HG02571 (cell line): ENCODE measurements around the gene APOE.
"Not testable (repeated sequence)": the region's sequence is repeated elsewhere in the genome, so short reads cannot be mapped to it uniquely, and the experiment has no call there.

Source experiments
- ATAC-seq: cut with Tn5 transposase; IDR thresholded peaks from one replicate; pipeline ENCODE4 v1.9.1; 2021; ENCODE audit warnings: mild to moderate bottlenecking, moderate library complexity; ENCODE audit not compliant: unreplicated experiment

The APOE gene

DNA sequence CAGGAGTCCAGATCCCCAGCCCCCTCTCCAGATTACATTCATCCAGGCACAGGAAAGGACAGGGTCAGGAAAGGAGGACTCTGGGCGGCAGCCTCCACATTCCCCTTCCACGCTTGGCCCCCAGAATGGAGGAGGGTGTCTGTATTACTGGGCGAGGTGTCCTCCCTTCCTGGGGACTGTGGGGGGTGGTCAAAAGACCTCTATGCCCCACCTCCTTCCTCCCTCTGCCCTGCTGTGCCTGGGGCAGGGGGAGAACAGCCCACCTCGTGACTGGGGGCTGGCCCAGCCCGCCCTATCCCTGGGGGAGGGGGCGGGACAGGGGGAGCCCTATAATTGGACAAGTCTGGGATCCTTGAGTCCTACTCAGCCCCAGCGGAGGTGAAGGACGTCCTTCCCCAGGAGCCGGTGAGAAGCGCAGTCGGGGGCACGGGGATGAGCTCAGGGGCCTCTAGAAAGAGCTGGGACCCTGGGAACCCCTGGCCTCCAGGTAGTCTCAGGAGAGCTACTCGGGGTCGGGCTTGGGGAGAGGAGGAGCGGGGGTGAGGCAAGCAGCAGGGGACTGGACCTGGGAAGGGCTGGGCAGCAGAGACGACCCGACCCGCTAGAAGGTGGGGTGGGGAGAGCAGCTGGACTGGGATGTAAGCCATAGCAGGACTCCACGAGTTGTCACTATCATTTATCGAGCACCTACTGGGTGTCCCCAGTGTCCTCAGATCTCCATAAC lies at the start of gene APOE:
Gene APOE, plus strand, starts transcription at position 360 of the 724 bp plus-strand sequence. CDS start 829 bp downstream, outside the sequence.
- no peak for ATAC-seq

DNA sequence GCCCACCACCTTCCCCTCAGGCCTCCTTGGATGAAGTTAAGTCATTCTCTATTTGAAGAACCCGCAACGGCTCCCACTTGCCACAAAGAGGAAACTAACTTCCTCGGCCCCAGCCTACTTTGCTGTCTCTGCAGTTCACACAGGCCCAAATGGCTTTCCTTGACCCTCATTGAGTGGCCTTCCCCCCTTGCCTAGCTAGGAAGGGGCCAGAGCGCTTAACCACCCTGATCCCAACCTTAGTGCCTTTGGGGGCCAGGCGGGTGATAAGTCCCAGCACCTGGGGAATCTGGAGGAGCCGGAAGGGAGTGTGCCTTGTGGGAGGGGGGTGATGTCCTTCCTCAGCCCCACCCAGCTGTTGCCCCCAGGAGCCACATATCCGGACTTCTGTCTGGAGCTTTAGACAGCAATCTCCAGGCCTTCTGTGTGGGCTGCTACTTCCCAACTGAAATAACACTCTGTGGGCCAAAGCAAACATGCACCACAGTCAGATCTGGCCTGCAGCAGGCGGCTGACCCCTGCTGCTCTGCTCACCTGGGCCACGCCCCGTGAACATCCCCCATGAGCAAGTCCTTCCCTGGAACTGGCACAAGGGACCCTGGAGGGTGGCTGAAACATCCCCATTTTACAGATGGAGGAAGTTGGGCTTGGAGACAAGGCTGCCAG lies 49.0 kb upstream of the APOE start:
- ATAC-seq: no peak

DNA sequence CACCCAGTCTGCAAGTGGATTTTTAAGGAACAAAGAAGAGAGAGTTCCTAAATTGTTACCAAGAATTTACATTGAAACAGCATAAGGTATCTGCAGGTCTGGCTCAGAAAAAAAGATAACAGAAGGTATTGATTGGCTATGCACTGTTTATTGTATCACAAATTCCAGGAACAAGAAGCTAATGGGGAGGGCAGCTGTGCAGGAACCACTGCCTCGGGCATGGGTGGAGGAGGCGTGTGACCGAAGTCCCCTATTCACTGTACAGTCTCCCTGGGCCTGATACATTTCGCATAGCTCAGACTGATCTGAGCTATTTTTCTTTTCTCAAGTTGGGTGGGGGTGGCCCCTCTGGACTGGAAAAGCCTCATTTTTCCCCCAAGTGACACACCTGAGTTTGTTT lies 47.8 kb upstream of the APOE start:
- ATAC-seq: no peak

DNA sequence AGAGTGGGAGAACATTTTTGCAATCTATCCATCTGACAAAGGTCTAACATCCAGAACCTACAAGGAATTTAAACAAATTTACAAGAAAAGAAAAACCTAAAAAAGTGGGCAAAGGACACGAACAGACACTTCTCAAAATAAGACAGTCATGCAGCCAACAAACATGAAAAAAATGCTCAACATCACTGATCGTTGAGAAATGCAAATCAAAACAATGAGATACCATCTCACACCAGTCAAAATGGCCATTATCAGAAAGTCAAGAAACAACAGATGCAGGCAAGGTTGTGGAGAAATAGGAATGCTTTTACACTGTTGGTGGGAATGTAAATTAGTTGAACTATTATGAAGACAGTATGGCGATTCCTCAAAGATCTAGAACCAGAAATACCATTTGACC lies 44.0 kb upstream of the APOE start:
- ATAC-seq: not testable (repeated sequence)

- no peak for ATAC-seq
Measured at GRCh38 chr19:44863990-44864389, 41.6 kb upstream of the APOE start.

DNA sequence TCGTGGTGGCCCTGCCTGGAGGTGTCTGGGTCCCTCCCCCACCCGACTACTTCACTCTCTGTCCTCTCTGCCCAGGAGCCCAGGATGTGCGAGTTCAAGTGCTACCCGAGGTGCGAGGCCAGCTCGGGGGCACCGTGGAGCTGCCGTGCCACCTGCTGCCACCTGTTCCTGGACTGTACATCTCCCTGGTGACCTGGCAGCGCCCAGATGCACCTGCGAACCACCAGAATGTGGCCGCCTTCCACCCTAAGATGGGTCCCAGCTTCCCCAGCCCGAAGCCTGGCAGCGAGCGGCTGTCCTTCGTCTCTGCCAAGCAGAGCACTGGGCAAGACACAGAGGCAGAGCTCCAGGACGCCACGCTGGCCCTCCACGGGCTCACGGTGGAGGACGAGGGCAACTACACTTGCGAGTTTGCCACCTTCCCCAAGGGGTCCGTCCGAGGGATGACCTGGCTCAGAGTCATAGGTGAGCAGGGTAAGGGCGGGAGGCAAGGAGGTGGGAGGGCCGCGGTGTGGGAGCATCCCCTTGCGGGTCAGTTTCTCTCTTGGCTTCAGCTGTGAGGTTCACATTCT lies 40.3 kb upstream of the APOE start:
- no peak for ATAC-seq

DNA sequence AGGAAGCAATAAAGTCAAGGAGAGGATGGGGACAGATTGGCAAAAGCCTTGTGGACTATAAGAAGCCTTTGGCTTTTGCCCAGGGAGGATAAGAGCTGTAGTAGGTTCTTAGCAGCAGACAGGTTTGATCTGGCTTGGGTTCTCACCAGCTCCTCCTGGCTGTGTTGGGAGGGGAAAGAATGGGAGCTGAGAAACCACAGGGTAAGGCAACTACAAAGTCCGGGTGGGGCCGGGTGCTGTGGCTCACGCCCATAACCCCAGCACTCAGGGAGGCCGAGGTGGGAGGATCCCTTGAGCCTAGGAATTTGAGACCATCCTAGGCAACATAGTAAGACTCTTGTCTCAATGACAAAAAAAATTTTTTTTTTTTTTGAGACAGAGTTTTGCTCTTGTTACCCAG lies 38.9 kb upstream of the APOE start:
- no peak for ATAC-seq

DNA sequence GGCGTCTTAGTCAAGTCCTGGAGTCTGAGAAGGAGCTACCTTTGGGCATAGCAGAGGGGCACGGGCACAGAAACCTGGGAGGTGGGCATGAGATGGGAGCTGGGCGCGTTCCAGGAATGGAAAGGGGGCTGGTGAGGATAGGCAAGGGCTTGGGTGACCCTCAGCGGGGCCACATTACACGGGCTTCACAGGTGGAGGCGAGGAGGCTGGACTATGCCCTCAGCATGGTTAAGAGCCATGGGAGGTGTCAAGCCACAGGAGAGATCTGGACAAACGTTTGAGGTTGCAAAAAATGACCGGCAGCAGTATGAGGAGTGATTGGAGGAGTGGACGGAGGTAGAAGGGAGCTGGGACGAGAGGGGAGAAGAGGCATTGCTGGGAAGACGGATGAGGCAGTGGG lies 38.0 kb upstream of the APOE start:
- ATAC-seq: no peak

GRCh38 chr19:44869733-44870470 lies 35.7 kb upstream of the APOE start:
- no peak for ATAC-seq

DNA sequence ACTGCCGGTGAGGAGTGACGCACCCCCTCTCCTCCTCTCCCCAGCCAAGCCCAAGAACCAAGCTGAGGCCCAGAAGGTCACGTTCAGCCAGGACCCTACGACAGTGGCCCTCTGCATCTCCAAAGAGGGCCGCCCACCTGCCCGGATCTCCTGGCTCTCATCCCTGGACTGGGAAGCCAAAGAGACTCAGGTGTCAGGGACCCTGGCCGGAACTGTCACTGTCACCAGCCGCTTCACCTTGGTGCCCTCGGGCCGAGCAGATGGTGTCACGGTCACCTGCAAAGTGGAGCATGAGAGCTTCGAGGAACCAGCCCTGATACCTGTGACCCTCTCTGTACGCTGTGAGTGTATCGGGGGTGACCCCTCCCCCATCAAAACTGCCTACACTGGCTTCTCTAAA lies 33.8 kb upstream of the APOE start:
- ATAC-seq: no peak

DNA sequence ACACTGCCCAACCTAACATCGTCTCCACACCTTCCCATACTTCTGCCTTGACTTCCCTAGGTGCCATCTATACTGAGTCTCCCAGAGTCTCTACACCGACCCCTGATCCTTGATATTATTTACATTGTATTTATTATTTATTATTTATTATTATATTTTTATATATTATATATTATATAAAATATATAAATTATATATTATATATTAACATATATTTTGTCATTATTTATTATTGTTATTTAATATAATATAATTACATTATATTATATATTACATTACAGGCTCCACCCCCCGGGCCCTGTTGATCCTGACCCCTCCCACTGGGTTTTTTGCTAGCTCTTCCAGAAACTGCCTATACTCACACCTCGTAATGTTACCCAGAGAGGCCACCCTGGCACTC lies 32.9 kb upstream of the APOE start:
- ATAC-seq: no peak

GRCh38 chr19:44874317-44874716 lies 31.3 kb upstream of the APOE start:
- ATAC-seq: no peak

GRCh38 chr19:44875666-44876451 lies 29.7 kb upstream of the APOE start:
- ATAC-seq: no peak

GRCh38 chr19:44876930-44877535 lies 28.6 kb upstream of the APOE start:
- no peak for ATAC-seq

- ATAC-seq: no peak
Measured at GRCh38 chr19:44878120-44878865, 27.3 kb upstream of the APOE start.

GRCh38 chr19:44879309-44880065 lies 26.1 kb upstream of the APOE start:
- no peak for ATAC-seq

DNA sequence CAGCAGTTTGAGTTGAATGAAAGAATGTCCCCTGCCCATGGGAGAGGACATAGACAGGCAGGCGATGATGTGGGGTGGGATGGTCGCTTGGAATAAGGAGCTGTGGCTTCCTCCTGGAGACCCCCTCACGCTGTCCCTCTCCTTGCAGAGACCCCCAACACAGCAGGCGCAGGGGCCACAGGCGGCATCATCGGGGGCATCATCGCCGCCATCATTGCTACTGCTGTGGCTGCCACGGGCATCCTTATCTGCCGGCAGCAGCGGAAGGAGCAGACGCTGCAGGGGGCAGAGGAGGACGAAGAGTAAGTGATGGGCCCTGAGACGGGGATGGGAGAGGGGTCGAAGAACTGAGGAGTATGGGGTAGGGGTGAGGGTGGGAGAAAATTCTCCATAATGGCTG lies 23.5 kb upstream of the APOE start:
- no peak for ATAC-seq

DNA sequence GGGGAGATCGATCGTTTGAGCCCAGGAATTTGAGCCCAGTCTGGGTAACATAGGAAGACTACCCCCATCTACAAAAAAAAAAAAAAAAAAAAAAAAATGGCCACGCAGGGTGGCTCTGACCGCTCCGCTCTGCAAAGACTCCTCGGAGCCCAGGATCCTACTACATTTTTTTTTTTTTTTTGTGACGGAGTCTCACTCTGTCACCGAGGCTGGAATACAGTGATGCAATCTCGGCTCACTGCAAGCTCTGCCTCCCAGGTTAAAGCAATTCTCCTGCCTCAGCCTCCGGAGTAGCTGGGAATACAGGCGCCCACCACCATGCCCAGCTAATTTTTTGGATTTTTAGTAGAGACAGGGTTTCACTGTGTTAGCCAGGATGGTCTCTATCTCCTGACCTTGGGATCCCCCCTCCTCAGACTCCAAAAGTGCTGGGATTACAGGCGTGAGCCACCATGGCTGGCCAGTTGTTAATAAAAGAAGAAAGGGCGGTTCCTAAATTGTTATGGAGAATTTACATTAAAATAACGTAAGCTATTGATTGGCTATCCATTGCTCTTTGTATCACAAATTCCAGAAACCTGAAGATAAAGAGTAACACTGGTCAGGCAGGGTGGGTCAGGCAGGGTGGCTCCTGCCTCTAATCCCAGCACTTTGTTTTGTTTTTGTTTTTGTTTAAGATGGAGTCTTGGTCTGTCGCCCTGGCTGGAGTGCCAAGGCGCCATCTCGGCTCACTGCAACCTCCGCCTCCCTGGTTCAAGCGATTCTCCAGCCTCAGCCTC lies 22.8 kb upstream of the APOE start:
- not testable (repeated sequence) for ATAC-seq
